Measurements from ENCODE around the gene ARSK.
A peak's percentile ranks its signal among the peaks of the same experiment; 100 is the strongest.

Gene ARSK

DNA sequence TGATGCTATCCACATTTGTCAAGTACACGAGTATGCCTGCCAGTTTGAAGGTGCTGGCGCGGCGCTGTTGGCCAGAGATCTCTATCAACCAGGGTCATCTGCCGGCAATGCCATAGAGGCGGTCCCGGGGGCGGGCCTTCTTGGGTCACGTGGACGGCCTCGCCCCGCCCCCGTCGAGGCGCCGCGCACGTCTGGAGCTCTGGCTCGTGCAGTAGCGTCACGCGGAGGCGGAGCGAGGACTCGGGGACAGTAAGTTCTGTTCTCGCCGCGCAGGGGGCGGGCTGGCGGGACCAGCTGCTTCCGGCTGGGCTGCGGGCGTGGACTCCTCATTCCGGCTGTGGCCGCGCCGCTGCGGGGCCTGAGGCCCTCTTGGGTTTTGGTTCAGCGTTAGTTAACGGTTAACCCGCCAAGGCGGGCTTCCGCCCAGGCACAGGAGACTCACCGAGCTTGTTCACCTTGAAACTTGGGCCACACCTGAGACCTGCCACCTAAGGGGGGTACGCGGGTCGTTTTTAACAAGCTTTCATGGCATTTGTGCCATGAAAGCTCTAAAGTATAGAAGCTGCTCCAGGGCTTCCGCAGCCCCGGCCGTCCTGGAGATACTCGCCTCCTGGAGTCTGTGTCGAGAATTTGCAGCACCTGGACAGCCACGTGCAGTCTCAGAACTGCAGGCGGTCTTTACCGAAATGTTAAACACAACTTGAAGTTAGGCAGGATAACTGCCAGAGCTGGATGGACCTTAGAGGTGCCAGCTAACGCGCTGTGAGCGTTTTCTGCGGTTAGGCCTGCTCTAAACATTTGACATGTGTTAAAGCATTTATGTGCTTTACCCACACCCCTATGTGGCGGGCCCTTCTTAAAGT lies 91.9 kb downstream of the ARSK start, which contains the start of gene RFESD (continued):
- TF ChIP-seq ZNF555 (tag by site-specific recombination; conservative IDR thresholded peaks at IDR 0.05) (no peak), ZNF184 (tag by site-specific recombination; IDR thresholded peaks at IDR 0.05) (no peak), ZNF10 (tag by site-specific recombination; IDR thresholded peaks at IDR 0.05) (no peak), SCRT2 (tag by site-specific recombination; IDR thresholded peaks at IDR 0.05) (no peak), ZNF664 (tag by site-specific recombination; IDR thresholded peaks at IDR 0.05) (no peak), ZNF157 (tag by site-specific recombination; IDR thresholded peaks at IDR 0.05) (no peak), ZSCAN16 (tag by site-specific recombination; IDR thresholded peaks at IDR 0.05) (no peak), ZNF133 (tag by site-specific recombination; IDR thresholded peaks at IDR 0.05) (no peak), HOXC10 (CRISPR knock-in tag; IDR thresholded peaks at IDR 0.05) (no peak), ZFP3 (tag by site-specific recombination; IDR thresholded peaks at IDR 0.05; ENCODE audit: low read depth) (no peak), ZNF830 (tag by site-specific recombination; IDR thresholded peaks at IDR 0.05; ENCODE audit: low read depth) (no peak), GFI1B (tag by site-specific recombination; IDR thresholded peaks at IDR 0.05) (no peak), ZNF24 (tag by site-specific recombination; IDR thresholded peaks at IDR 0.05) (no peak), ZNF596 (tag by site-specific recombination; IDR thresholded peaks at IDR 0.05) (no peak), ZSCAN30 (tag by site-specific recombination; IDR thresholded peaks at IDR 0.05) (peak; percentile 84), ZNF2 (tag by site-specific recombination; IDR thresholded peaks at IDR 0.05) (no peak), KLF8 (tag by site-specific recombination; IDR thresholded peaks at IDR 0.05) (peak; percentile 58), ZNF571 (tag by site-specific recombination; IDR thresholded peaks at IDR 0.05) (no peak), OVOL3 (tag by site-specific recombination; IDR thresholded peaks at IDR 0.05) (peak; percentile 71; the same call in 1 of the 2 replicates), ZSCAN23 (tag by site-specific recombination; IDR thresholded peaks at IDR 0.05) (no peak), ZNF174 (tag by site-specific recombination; IDR thresholded peaks at IDR 0.05) (no peak), ZNF792 (tag by site-specific recombination; IDR thresholded peaks at IDR 0.05) (no peak), ZNF558 (tag by site-specific recombination; IDR thresholded peaks at IDR 0.05) (no peak), ZFP41 (tag by site-specific recombination; IDR thresholded peaks at IDR 0.05; ENCODE audit: borderline replicate concordance) (no peak), GLIS2 (tag by site-specific recombination; IDR thresholded peaks at IDR 0.05) (peak; percentile 77), SP7 (tag by site-specific recombination; IDR thresholded peaks at IDR 0.05) (peak; percentile 76)
- TF ChIP-seq, protein P1, sequence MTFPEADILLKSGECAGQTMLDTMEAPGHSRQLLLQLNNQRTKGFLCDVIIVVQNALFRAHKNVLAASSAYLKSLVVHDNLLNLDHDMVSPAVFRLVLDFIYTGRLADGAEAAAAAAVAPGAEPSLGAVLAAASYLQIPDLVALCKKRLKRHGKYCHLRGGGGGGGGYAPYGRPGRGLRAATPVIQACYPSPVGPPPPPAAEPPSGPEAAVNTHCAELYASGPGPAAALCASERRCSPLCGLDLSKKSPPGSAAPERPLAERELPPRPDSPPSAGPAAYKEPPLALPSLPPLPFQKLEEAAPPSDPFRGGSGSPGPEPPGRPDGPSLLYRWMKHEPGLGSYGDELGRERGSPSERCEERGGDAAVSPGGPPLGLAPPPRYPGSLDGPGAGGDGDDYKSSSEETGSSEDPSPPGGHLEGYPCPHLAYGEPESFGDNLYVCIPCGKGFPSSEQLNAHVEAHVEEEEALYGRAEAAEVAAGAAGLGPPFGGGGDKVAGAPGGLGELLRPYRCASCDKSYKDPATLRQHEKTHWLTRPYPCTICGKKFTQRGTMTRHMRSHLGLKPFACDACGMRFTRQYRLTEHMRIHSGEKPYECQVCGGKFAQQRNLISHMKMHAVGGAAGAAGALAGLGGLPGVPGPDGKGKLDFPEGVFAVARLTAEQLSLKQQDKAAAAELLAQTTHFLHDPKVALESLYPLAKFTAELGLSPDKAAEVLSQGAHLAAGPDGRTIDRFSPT (tag by site-specific recombination; IDR thresholded peaks at IDR 0.05): no peak
- TF ChIP-seq, protein P2, sequence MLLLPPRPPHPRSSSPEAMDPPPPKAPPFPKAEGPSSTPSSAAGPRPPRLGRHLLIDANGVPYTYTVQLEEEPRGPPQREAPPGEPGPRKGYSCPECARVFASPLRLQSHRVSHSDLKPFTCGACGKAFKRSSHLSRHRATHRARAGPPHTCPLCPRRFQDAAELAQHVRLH (tag by site-specific recombination; IDR thresholded peaks at IDR 0.05): no peak
- TF ChIP-seq, protein P3, sequence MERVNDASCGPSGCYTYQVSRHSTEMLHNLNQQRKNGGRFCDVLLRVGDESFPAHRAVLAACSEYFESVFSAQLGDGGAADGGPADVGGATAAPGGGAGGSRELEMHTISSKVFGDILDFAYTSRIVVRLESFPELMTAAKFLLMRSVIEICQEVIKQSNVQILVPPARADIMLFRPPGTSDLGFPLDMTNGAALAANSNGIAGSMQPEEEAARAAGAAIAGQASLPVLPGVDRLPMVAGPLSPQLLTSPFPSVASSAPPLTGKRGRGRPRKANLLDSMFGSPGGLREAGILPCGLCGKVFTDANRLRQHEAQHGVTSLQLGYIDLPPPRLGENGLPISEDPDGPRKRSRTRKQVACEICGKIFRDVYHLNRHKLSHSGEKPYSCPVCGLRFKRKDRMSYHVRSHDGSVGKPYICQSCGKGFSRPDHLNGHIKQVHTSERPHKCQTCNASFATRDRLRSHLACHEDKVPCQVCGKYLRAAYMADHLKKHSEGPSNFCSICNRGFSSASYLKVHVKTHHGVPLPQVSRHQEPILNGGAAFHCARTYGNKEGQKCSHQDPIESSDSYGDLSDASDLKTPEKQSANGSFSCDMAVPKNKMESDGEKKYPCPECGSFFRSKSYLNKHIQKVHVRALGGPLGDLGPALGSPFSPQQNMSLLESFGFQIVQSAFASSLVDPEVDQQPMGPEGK (tag by site-specific recombination; IDR thresholded peaks at IDR 0.05): peak; percentile 87
- TF ChIP-seq, protein P4, sequence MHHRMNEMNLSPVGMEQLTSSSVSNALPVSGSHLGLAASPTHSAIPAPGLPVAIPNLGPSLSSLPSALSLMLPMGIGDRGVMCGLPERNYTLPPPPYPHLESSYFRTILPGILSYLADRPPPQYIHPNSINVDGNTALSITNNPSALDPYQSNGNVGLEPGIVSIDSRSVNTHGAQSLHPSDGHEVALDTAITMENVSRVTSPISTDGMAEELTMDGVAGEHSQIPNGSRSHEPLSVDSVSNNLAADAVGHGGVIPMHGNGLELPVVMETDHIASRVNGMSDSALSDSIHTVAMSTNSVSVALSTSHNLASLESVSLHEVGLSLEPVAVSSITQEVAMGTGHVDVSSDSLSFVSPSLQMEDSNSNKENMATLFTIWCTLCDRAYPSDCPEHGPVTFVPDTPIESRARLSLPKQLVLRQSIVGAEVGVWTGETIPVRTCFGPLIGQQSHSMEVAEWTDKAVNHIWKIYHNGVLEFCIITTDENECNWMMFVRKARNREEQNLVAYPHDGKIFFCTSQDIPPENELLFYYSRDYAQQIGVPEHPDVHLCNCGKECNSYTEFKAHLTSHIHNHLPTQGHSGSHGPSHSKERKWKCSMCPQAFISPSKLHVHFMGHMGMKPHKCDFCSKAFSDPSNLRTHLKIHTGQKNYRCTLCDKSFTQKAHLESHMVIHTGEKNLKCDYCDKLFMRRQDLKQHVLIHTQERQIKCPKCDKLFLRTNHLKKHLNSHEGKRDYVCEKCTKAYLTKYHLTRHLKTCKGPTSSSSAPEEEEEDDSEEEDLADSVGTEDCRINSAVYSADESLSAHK (tag by site-specific recombination; IDR thresholded peaks at IDR 0.05): 0 out of 2 replicates have a peak, but pooled peaks have one; percentile 8
- TF ChIP-seq, protein P5, sequence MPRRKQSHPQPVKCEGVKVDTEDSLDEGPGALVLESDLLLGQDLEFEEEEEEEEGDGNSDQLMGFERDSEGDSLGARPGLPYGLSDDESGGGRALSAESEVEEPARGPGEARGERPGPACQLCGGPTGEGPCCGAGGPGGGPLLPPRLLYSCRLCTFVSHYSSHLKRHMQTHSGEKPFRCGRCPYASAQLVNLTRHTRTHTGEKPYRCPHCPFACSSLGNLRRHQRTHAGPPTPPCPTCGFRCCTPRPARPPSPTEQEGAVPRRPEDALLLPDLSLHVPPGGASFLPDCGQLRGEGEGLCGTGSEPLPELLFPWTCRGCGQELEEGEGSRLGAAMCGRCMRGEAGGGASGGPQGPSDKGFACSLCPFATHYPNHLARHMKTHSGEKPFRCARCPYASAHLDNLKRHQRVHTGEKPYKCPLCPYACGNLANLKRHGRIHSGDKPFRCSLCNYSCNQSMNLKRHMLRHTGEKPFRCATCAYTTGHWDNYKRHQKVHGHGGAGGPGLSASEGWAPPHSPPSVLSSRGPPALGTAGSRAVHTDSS (tag by site-specific recombination; IDR thresholded peaks at IDR 0.05): no peak
- TF ChIP-seq, protein P6, sequence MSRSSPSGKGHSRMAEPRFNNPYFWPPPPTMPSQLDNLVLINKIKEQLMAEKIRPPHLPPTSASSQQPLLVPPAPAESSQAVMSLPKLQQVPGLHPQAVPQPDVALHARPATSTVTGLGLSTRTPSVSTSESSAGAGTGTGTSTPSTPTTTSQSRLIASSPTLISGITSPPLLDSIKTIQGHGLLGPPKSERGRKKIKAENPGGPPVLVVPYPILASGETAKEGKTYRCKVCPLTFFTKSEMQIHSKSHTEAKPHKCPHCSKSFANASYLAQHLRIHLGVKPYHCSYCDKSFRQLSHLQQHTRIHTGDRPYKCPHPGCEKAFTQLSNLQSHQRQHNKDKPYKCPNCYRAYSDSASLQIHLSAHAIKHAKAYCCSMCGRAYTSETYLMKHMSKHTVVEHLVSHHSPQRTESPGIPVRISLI (tag by site-specific recombination; IDR thresholded peaks at IDR 0.05): no peak

Measured in HEK293 (cell line).